ENCODE data around the gene ATXN7L3.

Gene ATXN7L3

DNA sequence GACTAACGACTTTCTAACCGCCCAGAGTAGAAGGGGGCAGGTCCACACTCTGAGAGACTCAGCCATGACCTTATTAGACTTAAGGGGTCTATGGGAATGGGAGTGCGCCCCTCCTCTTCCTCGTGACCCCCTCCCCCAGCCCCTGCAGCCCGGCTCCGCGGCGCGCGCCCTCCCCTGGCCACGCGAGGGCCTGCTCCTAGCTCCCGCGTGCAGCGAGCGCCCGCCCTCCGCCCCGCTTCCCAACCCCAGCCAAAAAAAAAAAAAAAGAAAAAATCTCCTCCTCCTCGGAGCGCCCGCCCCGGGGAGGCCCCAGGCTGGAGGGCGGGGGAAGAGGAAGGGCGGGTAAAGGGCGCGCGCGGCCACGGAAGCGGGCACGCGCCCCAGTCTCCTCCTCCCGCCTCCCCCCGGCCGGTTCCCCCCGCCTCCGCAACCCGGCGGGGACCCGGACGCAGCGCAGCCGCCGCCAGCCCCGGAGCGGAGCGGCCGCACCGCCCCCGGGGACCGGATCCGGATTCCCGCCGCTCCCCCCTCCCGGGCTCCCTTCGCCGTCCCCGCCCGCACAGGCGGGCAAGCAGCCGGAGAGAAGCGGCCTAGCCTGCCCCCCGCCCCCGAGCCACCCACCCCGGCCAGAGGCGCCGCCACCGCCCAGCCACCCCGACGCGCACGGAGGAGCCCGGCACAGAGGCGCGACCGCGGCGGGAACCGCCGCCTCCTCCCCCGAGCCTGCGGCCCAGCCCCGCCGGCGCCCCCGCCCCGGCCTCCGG lies 18.8 kb upstream of the ATXN7L3 start:
- DNase-seq (ENCODE audit: low read depth): peak; percentile 81

GRCh38 chr17:44217738-44218343 lies 18.2 kb upstream of the ATXN7L3 start:
- DNase-seq (ENCODE audit: low read depth): no peak

DNA sequence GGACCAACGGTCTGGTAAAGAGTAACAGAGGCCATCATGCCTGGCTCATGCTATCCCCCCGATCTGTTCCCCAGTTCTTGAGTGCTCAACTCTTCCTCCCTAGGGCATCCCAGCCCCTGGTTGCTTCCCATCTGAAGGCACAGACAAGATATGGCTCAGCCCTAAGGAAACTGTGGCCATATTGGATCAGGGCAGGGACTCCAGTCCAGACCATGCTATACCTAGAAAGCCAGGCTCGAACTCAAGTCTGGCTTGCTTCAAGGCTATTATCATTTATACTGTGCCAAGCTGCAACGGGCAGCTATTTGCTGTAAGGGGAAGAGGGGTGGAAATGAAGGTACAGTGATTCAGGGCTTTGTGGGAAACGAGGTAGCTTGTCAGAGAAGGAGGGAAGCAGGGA lies 17.0 kb upstream of the ATXN7L3 start:
- DNase-seq (ENCODE audit: low read depth): no peak

GRCh38 chr17:44216173-44216572 lies 16.5 kb upstream of the ATXN7L3 start:
- DNase-seq (ENCODE audit: low read depth): no peak

DNA sequence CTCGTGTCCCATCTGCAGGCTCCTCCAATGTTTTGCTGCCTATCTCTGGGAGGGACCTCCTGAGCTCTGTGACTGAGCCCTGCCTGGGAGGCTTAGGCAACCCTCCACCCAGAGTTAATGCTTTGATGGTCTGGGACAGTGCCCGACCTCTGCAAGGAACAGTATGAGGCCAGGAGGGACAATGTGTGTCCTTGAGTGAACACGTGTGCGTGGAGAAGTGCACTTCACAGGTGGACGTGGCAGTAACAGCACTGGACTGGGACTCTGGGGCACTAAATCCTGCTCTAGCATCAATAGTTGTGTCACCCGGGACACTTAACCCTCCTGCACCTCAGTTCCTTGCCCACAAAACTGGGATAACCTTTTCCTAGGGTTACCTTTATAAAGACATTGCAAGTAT lies 15.2 kb upstream of the ATXN7L3 start:
- DNase-seq (ENCODE audit: low read depth): no peak

GRCh38 chr17:44214230-44214494 lies 14.5 kb upstream of the ATXN7L3 start:
- no peak for DNase-seq (ENCODE audit: low read depth)

DNA sequence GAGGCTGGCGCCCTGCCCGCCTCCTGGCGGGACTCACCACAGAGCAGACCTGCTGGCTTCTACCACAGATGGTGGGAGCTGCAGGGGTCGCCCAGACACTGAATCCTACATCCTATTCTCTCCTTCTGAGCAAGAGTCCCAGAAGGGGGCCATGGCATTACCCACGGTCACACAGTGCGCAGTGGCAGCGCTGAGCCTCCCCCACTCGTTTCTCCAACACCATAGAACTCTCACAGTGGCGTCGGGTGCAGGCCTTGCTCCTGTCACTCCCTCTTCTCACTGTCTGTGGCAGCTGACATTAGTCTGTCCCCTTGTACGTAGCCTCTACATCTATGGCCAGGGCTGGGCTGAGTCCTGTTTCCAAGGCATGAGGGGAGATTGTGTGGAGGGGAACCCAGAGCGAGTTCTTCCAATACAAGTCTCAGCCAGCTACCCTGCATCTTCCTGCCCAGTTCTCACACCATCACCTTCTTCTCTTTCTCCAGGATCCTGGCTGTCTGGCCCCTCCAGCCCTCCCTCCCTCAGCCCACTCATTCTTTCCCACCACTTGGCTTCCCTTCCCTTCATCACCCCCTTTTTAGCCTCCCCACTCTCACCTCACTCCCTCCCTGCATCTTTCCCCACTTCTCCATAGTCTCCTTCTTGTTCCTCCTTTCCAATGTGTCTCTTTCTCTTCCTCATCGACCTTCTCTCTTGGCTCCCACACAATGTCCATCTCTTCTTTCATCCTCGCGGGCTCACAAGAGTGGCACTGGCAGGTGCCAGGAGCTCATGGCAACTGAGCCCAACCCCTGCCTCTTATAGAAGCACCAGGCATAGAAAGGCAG lies 13.9 kb upstream of the ATXN7L3 start:
- no peak for DNase-seq (ENCODE audit: low read depth)

- no peak for DNase-seq (ENCODE audit: low read depth)
Observed at GRCh38 chr17:44212507-44213402, 13.1 kb upstream of the ATXN7L3 start.

GRCh38 chr17:44211281-44212265 lies 11.9 kb upstream of the ATXN7L3 start:
- DNase-seq (ENCODE audit: low read depth): no peak

DNA sequence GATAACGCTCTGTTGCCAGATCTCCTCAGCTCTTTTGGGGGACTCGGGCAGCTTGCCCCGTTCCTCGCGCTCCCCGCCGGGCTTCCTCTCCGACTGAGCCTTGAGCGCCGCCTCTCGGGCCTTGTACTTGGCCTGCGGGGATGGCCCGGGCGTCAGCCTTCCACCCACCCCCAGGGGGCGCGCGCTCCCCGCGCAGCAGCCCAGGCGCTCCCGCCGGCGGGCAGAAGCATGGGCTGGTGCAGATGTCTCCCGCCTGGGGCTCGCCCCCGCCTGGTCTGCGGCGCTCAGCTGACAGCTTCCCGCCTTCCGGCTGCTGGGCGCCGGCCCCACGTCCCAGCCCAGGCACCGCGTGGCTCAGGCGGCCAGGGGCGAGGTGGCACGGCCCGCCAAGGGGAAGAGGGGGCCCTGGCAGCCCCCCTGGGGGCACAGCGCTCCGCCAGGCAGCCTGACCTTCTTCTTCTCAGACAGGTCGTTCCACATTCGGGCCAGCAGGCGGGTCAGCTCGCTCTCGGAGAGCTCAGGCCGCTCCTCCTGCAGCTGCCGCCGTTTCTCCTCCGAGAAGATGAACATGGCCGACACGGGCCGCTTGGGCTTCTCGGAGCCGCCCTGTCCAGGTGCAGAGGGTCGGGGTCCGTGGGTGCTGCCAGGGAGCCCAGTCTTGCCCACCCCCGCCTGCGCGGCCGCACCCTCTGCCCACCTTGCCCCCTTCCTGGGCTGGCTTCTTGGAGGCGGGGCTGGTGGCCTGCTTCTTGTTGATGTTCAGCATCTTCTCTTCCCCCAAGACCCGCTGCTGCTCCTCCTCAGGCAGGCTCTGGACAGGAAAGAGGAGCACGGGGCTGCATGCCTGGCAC lies 10.9 kb upstream of the ATXN7L3 start:
- peak; percentile 86 for DNase-seq (ENCODE audit: low read depth)

DNA sequence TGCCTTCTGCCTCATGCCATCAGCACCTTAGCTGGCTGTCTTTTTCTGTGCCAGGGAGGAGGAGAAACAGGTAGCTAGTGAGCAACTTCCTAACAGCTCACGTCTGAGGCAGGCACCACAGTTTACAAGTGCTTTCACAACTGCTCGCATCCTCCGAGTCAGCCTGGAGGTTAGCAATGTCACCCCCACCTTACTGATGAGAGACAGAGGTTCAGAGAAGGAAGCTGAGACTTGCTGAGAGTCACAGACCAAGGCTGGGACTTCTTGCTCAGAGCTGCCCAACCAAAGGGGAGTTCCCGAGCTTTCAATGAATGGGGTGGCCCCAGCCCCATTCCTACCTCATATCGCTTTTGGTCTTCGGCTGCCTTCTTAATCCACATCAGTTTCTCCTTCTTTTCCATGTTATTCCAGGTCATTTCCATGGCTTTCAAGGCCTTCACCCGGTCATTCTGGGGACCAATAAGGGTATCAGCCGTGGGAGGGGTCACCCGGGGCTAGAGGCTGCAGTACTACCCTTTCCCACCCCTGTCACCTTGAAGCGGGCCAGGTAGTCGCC lies 10.2 kb upstream of the ATXN7L3 start:
- no peak for DNase-seq (ENCODE audit: low read depth)

GRCh38 chr17:44207743-44208142 lies 8.1 kb upstream of the ATXN7L3 start:
- DNase-seq (ENCODE audit: low read depth): no peak

DNA sequence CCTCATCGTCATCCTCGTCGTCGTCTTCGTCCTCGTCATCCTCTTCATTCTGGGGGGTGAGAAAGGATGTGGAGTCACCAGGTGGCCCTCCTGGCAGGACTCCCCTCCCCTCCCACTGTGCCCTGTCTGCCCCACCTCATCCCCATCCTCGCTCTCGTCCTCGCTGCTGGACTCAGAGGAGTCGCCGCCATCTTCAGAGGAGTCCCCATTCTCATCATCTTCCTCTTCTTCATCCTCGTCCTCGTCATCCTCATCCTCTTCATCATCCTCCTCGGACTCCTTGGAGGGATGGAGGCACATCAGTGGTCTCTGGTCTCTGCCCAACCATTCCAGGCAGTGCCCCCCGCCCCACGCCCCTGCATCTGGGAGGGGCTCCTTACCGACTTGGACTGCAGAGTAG lies 7.6 kb upstream of the ATXN7L3 start:
- no peak for DNase-seq (ENCODE audit: low read depth)

GRCh38 chr17:44206825-44207155 lies 7.1 kb upstream of the ATXN7L3 start:
- no peak for DNase-seq (ENCODE audit: low read depth)

- no peak for DNase-seq (ENCODE audit: low read depth)
Observed at GRCh38 chr17:44205962-44206824, 6.5 kb upstream of the ATXN7L3 start.

DNA sequence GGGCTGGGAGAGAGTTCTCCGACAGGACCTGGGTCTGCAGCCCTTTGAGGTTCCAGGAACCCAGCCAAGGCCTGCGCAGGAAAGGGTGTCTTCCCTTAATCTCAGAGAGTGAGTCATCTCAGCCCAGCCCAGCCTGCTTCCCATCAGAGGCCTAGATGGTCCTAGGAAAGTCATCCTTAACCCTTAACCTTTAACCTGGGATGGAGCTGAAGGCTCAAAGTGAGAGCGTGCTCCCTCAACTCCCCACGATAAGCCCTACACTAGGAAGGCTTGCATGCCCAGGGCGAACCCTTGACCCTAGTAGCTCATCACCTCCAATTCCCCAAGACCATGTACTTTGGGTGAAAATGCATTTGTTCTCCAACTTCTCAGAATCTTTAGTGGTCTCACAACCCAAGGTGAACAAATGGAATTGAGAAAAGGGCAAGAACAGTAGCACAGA lies 4.8 kb upstream of the ATXN7L3 start:
- no peak for DNase-seq (ENCODE audit: low read depth)

GRCh38 chr17:44203731-44204440 lies 4.2 kb upstream of the ATXN7L3 start:
- DNase-seq (ENCODE audit: low read depth): no peak

DNA sequence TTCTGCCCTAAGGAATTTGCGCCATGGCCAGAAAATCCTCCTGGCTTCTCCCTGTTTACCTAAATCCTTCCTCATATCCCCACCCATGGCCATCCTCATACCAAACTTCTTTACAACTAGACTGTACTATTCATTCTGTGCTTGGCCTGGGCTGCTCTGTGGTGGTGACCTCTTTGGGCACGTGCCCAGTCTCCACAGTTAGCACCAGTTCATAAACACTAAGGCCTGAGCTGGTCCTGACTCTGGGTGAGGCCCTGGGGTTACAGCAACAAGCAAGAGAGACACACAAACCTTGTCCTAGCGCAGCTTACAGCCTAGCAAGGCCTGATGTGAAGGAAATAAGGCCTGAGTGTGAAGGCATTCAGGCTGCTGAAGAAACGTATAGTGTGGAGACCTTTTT lies 3.1 kb upstream of the ATXN7L3 start:
- no peak for DNase-seq (ENCODE audit: low read depth)

All from activated T-helper 9 cell treated with anti-CD3 and anti-CD28 coated beads, Interleukin-2, amount 50 U/mL, for 16 hours (primary cell).